ENCODE data around the gene ZNF804A. TPM values are rescaled to one million over a fixed set of nuclear protein-coding genes. Genes with fewer than 3 reads are reported as not detected.
"Not testable (repeated sequence)": the region's sequence is repeated elsewhere in the genome, so short reads cannot be mapped to it uniquely, and the experiment has no call there.

ZNF804A gene
- total and polyA plus RNA-seq, 5 donors from 2014 or later: not detected

GRCh38 chr2:184756885-184757284, 158.6 kb downstream of the ZNF804A start:
- Histone ChIP-seq H3K9me3 (ENCODE audit: control insufficient read depth in 2 of 2, low read length in 2 of 2) (no peaks in the 10 kb centered on the region), H3K36me3 (ENCODE audit: control insufficient read depth, insufficient read depth, low read length) (no peaks in the 10 kb centered on the region), H3K27me3 (ENCODE audit: control insufficient read depth, insufficient read depth, low read length) (no peaks in the 10 kb centered on the region), H3K27ac (ENCODE audit: insufficient read depth, low read length, poor library complexity, severe bottlenecking) (no peak overlapping the region), H3K4me1 (ENCODE audit: control insufficient read depth, insufficient read depth, low read length, poor library complexity, severe bottlenecking) (no peaks in the 10 kb centered on the region), H3K4me3 (ENCODE audit: low read depth, low read length) (no peak overlapping the region)
- ATAC-seq (ENCODE audit: low read depth in 2 of 2): no peak
- Mint-ChIP-seq H3K27ac (no peak overlapping the region), H3K4me3 (no peak overlapping the region), H3K4me1 (no peaks in the 10 kb centered on the region), H3K27me3 (no peaks in the 10 kb centered on the region), H3K36me3 (no peaks in the 10 kb centered on the region), H3K9me3 (peaks cover 0 to 5% (median 3%) of the 10 kb centered on the region in 7 donors)
- no peak for DNase-seq

- not testable (repeated sequence) for H3K4me1 ChIP-seq (ENCODE audit: control insufficient read depth, insufficient read depth, low read length, poor library complexity, severe bottlenecking); DNase-seq; H3K9me3 Mint-ChIP-seq; H3K4me3 ChIP-seq (ENCODE audit: low read depth, low read length); H3K4me1 Mint-ChIP-seq; H3K27ac ChIP-seq (ENCODE audit: insufficient read depth, low read length, poor library complexity, severe bottlenecking); H3K27me3 ChIP-seq (ENCODE audit: control insufficient read depth, insufficient read depth, low read length); ATAC-seq (ENCODE audit: low read depth in 2 of 2); H3K27me3 Mint-ChIP-seq; H3K4me3 Mint-ChIP-seq; H3K9me3 ChIP-seq (ENCODE audit: control insufficient read depth in 2 of 2, low read length in 2 of 2); H3K36me3 Mint-ChIP-seq; H3K36me3 ChIP-seq (ENCODE audit: control insufficient read depth, insufficient read depth, low read length)
- H3K27ac Mint-ChIP-seq: peak overlapping the region in 1 of 3 donors; percentile 18
Observed at GRCh38 chr2:184759557-184760255, 161.4 kb downstream of the ZNF804A start.

GRCh38 chr2:184760931-184761330, 162.6 kb downstream of the ZNF804A start:
- Mint-ChIP-seq H3K4me1 (no peaks in the 10 kb centered on the region), H3K36me3 (no peaks in the 10 kb centered on the region), H3K9me3 (peaks cover 0 to 5% (median 0%) of the 10 kb centered on the region in 7 donors), H3K4me3 (no peak overlapping the region), H3K27ac (no peak overlapping the region), H3K27me3 (no peaks in the 10 kb centered on the region)
- DNase-seq (no peak), ATAC-seq (ENCODE audit: low read depth in 2 of 2) (no peak)
- no peak overlapping the region for H3K27ac ChIP-seq (ENCODE audit: insufficient read depth, low read length, poor library complexity, severe bottlenecking)
- no peak overlapping the region for H3K4me3 ChIP-seq (ENCODE audit: low read depth, low read length)
- H3K36me3 ChIP-seq (ENCODE audit: control insufficient read depth, insufficient read depth, low read length): no peaks in the 10 kb centered on the region
- no peaks in the 10 kb centered on the region for H3K9me3 ChIP-seq (ENCODE audit: control insufficient read depth in 2 of 2, low read length in 2 of 2)
- no peaks in the 10 kb centered on the region for H3K27me3 ChIP-seq (ENCODE audit: control insufficient read depth, insufficient read depth, low read length)
- H3K4me1 ChIP-seq (ENCODE audit: control insufficient read depth, insufficient read depth, low read length, poor library complexity, severe bottlenecking): no peaks in the 10 kb centered on the region

GRCh38 chr2:184765112-184765895, 167.0 kb downstream of the ZNF804A start:
- H3K4me3 Mint-ChIP-seq: no peak overlapping the region
- Histone ChIP-seq H3K27ac (ENCODE audit: insufficient read depth, low read length, poor library complexity, severe bottlenecking) (no peak overlapping the region), H3K27me3 (ENCODE audit: control insufficient read depth, insufficient read depth, low read length) (no peaks in the 10 kb centered on the region), H3K36me3 (ENCODE audit: control insufficient read depth, insufficient read depth, low read length) (no peaks in the 10 kb centered on the region), H3K4me3 (ENCODE audit: low read depth, low read length) (no peak overlapping the region), H3K9me3 (ENCODE audit: control insufficient read depth in 2 of 2, low read length in 2 of 2) (no peaks in the 10 kb centered on the region), H3K4me1 (ENCODE audit: control insufficient read depth, insufficient read depth, low read length, poor library complexity, severe bottlenecking) (no peaks in the 10 kb centered on the region)
- H3K36me3 Mint-ChIP-seq: no peaks in the 10 kb centered on the region
- no peak for DNase-seq
- H3K27me3 Mint-ChIP-seq: no peaks in the 10 kb centered on the region
- H3K9me3 Mint-ChIP-seq: peaks cover 0 to 5% (median 0%) of the 10 kb centered on the region in 7 donors
- no peak for ATAC-seq (ENCODE audit: low read depth in 2 of 2)
- no peaks in the 10 kb centered on the region for H3K4me1 Mint-ChIP-seq
- no peak overlapping the region for H3K27ac Mint-ChIP-seq

- Histone ChIP-seq H3K4me3 (ENCODE audit: low read depth, low read length) (no peak overlapping the region), H3K9me3 (ENCODE audit: control insufficient read depth in 2 of 2, low read length in 2 of 2) (no peaks in the 10 kb centered on the region), H3K27ac (ENCODE audit: insufficient read depth, low read length, poor library complexity, severe bottlenecking) (no peak overlapping the region), H3K27me3 (ENCODE audit: control insufficient read depth, insufficient read depth, low read length) (no peaks in the 10 kb centered on the region), H3K4me1 (ENCODE audit: control insufficient read depth, insufficient read depth, low read length, poor library complexity, severe bottlenecking) (no peaks in the 10 kb centered on the region), H3K36me3 (ENCODE audit: control insufficient read depth, insufficient read depth, low read length) (no peaks in the 10 kb centered on the region)
- no peak for DNase-seq
- H3K27me3 Mint-ChIP-seq: no peaks in the 10 kb centered on the region
- no peaks in the 10 kb centered on the region for H3K36me3 Mint-ChIP-seq
- no peak overlapping the region for H3K27ac Mint-ChIP-seq
- no peaks in the 10 kb centered on the region for H3K4me1 Mint-ChIP-seq
- H3K9me3 Mint-ChIP-seq: peaks cover 0 to 7% (median 0%) of the 10 kb centered on the region in 7 donors
- no peak for ATAC-seq (ENCODE audit: low read depth in 2 of 2)
- no peak overlapping the region for H3K4me3 Mint-ChIP-seq
Observed at GRCh38 chr2:184767059-184767458, 168.7 kb downstream of the ZNF804A start.

- Histone ChIP-seq H3K4me1 (ENCODE audit: control insufficient read depth, insufficient read depth, low read length, poor library complexity, severe bottlenecking) (no peaks in the 10 kb centered on the region), H3K9me3 (ENCODE audit: control insufficient read depth in 2 of 2, low read length in 2 of 2) (no peaks in the 10 kb centered on the region), H3K27me3 (ENCODE audit: control insufficient read depth, insufficient read depth, low read length) (no peaks in the 10 kb centered on the region), H3K36me3 (ENCODE audit: control insufficient read depth, insufficient read depth, low read length) (no peaks in the 10 kb centered on the region), H3K4me3 (ENCODE audit: low read depth, low read length) (no peak overlapping the region), H3K27ac (ENCODE audit: insufficient read depth, low read length, poor library complexity, severe bottlenecking) (no peak overlapping the region)
- peaks cover 0 to 7% (median 3%) of the 10 kb centered on the region in 7 donors for H3K9me3 Mint-ChIP-seq
- no peak overlapping the region for H3K4me3 Mint-ChIP-seq
- DNase-seq (no peak), ATAC-seq (ENCODE audit: low read depth in 2 of 2) (no peak)
- no peaks in the 10 kb centered on the region for H3K27me3 Mint-ChIP-seq
- H3K4me1 Mint-ChIP-seq: no peaks in the 10 kb centered on the region
- H3K27ac Mint-ChIP-seq: no peak overlapping the region
- H3K36me3 Mint-ChIP-seq: no peaks in the 10 kb centered on the region
Observed at GRCh38 chr2:184769023-184769422, 170.7 kb downstream of the ZNF804A start.

- ATAC-seq (ENCODE audit: low read depth in 2 of 2) (no peak), DNase-seq (no peak)
- H3K27me3 ChIP-seq (ENCODE audit: control insufficient read depth, insufficient read depth, low read length): no peaks in the 10 kb centered on the region
- H3K9me3 ChIP-seq (ENCODE audit: control insufficient read depth in 2 of 2, low read length in 2 of 2): no peaks in the 10 kb centered on the region
- no peaks in the 10 kb centered on the region for H3K36me3 ChIP-seq (ENCODE audit: control insufficient read depth, insufficient read depth, low read length)
- no peak overlapping the region for H3K4me3 ChIP-seq (ENCODE audit: low read depth, low read length)
- H3K27me3 Mint-ChIP-seq: no peaks in the 10 kb centered on the region
- no peak overlapping the region for H3K4me3 Mint-ChIP-seq
- no peaks in the 10 kb centered on the region for H3K36me3 Mint-ChIP-seq
- H3K27ac ChIP-seq (ENCODE audit: insufficient read depth, low read length, poor library complexity, severe bottlenecking): no peak overlapping the region
- peaks cover 0 to 10% (median 5%) of the 10 kb centered on the region in 7 donors for H3K9me3 Mint-ChIP-seq
- H3K4me1 ChIP-seq (ENCODE audit: control insufficient read depth, insufficient read depth, low read length, poor library complexity, severe bottlenecking): no peaks in the 10 kb centered on the region
- no peak overlapping the region for H3K27ac Mint-ChIP-seq
- no peaks in the 10 kb centered on the region for H3K4me1 Mint-ChIP-seq
Observed at GRCh38 chr2:184769686-184770085, 171.4 kb downstream of the ZNF804A start.

GRCh38 chr2:184779777-184780176, 181.4 kb downstream of the ZNF804A start:
- no peaks in the 10 kb centered on the region for H3K36me3 ChIP-seq (ENCODE audit: control insufficient read depth, insufficient read depth, low read length)
- H3K9me3 Mint-ChIP-seq: peaks cover 3 to 26% (median 6%) of the 10 kb centered on the region in 7 donors
- H3K27ac Mint-ChIP-seq: no peak overlapping the region

More at GRCh38 chr2:184779777-184780176, 181.4 kb downstream of the ZNF804A start:
- DNase-seq: no peak
- Mint-ChIP-seq H3K4me1 (no peaks in the 10 kb centered on the region), H3K27me3 (no peaks in the 10 kb centered on the region), H3K4me3 (no peak overlapping the region), H3K36me3 (no peaks in the 10 kb centered on the region)
- Histone ChIP-seq H3K4me1 (ENCODE audit: control insufficient read depth, insufficient read depth, low read length, poor library complexity, severe bottlenecking) (no peaks in the 10 kb centered on the region), H3K4me3 (ENCODE audit: low read depth, low read length) (no peak overlapping the region), H3K27me3 (ENCODE audit: control insufficient read depth, insufficient read depth, low read length) (no peaks in the 10 kb centered on the region), H3K9me3 (ENCODE audit: control insufficient read depth in 2 of 2, low read length in 2 of 2) (no peaks in the 10 kb centered on the region), H3K27ac (ENCODE audit: insufficient read depth, low read length, poor library complexity, severe bottlenecking) (no peak overlapping the region)
- no peak for ATAC-seq (ENCODE audit: low read depth in 2 of 2)
